IMR-90 (cell line): Measurements from ENCODE around the gene KRTAP4-8. TPM values are rescaled to one million over a fixed set of nuclear protein-coding genes. Genes with fewer than 3 reads are reported as not detected.
A peak's percentile ranks its signal among the peaks of the same experiment; 100 is the strongest.

Experiments
- ATAC-seq: fragments of 200-7000 bp; cut with Tn5 transposase; 2 replicates; pipeline ENCODE4 v1.9.1; 2020; ENCODE audit warnings: low read depth, mild to moderate bottlenecking, moderate library complexity
- BruUV-seq: library from RNA; stranded (reverse); fragments of 400-500 nt; replicated peaks from 2 replicates; lab custom pipeline; 2021; lab: Mats Ljungman, UMichigan
- CTCF ChIA-PET: fragments of 300-600 bp; formaldehyde crosslinking; extraction: SDS; loops from one replicate; lab custom pipeline; 2021; ENCODE audit warnings: antibody characterized with exemption; lab: Yijun Ruan, JAX
- POLR2A ChIA-PET: fragments of 300-600 bp; sonication (Branson Sonifier 250); formaldehyde crosslinking; loops from one replicate; lab custom pipeline; 2022; ENCODE audit warnings: antibody characterized with exemption; ENCODE audit not compliant: unreplicated experiment; lab: Charles Lee
- DNase-seq: peaks from one replicate; pipeline ENCODE4 v3.0.0; 2013
- H2AFZ ChIP-seq: replicated peaks from 2 replicates; pipeline ENCODE3; 2013; ENCODE audit warnings: low read length, mild to moderate bottlenecking; ENCODE audit not compliant: poor library complexity
- H2AK5ac ChIP-seq: 2 replicates; pipeline ENCODE4 v1.6.1; 2013; ENCODE audit warnings: low read depth, low read length, inconsistent platforms
- H2AK9ac ChIP-seq: replicated peaks from 2 replicates; pipeline ENCODE3; 2013; ENCODE audit warnings: mild to moderate bottlenecking, low read depth, low read length, moderate library complexity; ENCODE audit not compliant: poor library complexity
- H2BK120ac ChIP-seq: 2 replicates; pipeline ENCODE4 v1.6.1; 2013; ENCODE audit warnings: low read depth, low read length, inconsistent platforms
- H2BK15ac ChIP-seq: 3 replicates; pipeline ENCODE4 v1.6.1; 2013; ENCODE audit warnings: low read depth, low read length, inconsistent platforms
- H2BK20ac ChIP-seq: 2 replicates; pipeline ENCODE4 v1.6.1; 2013; ENCODE audit warnings: low read depth, mild to moderate bottlenecking, inconsistent platforms, low read length, moderate library complexity
- H2BK5ac ChIP-seq: 2 replicates; pipeline ENCODE4 v1.6.1; 2013; ENCODE audit warnings: mild to moderate bottlenecking, low read depth, low read length, inconsistent platforms; ENCODE audit not compliant: poor library complexity, severe bottlenecking
- H3K14ac ChIP-seq: replicated peaks from 2 replicates; pipeline ENCODE4 v1.6.1; 2013; ENCODE audit warnings: low read depth, low read length, inconsistent platforms
- H3K18ac ChIP-seq: 2 replicates; pipeline ENCODE4 v1.6.1; 2013; ENCODE audit warnings: low read depth, low read length, control low read depth
- H3K23ac ChIP-seq: 2 replicates; pipeline ENCODE4 v1.6.1; 2013; ENCODE audit warnings: low read depth, low read length, inconsistent platforms
- H3K27ac ChIP-seq: 2 replicates; pipeline ENCODE4 v1.5.1; 2013; ENCODE audit warnings: mild to moderate bottlenecking, control low read depth, low read length; ENCODE audit not compliant: insufficient read depth
- H3K27me3 ChIP-seq: 2 replicates; pipeline ENCODE4 v1.6.1; 2013; ENCODE audit warnings: low read length; ENCODE audit not compliant: control insufficient read depth, insufficient read depth
- H3K36me3 ChIP-seq: 2 replicates; pipeline ENCODE4 v1.6.1; 2013; ENCODE audit warnings: low read length, mixed read lengths; ENCODE audit not compliant: control insufficient read depth, insufficient read depth
- H3K4ac ChIP-seq: 2 replicates; pipeline ENCODE4 v1.6.1; 2013; ENCODE audit warnings: low read depth, low read length, inconsistent platforms
- H3K4me1 ChIP-seq: 2 replicates; pipeline ENCODE4 v1.6.1; 2013; ENCODE audit warnings: low read length, mixed read lengths; ENCODE audit not compliant: control insufficient read depth, insufficient read depth
- H3K4me2 ChIP-seq: 2 replicates; pipeline ENCODE4 v1.6.1; 2013; ENCODE audit warnings: low read depth, mild to moderate bottlenecking, control low read depth, low read length, moderate library complexity
- H3K4me3 ChIP-seq: 2 replicates; pipeline ENCODE4 v1.5.1; 2013; ENCODE audit warnings: low read depth, mild to moderate bottlenecking, control low read depth, low read length, moderate library complexity; ENCODE audit not compliant: insufficient read depth
- H3K56ac ChIP-seq: 2 replicates; pipeline ENCODE4 v1.6.1; 2013; ENCODE audit warnings: low read length, inconsistent platforms; ENCODE audit not compliant: insufficient read depth; ENCODE audit errors: extremely low read depth
- H3K79me1 ChIP-seq, 2 experiments: 2 replicates each; pipeline ENCODE4 v1.6.1; 2013; ENCODE audit warnings: low read length in 2 of 2, inconsistent platforms in 1 of 2, low read depth in 1 of 2
- H3K9ac ChIP-seq: 2 replicates; pipeline ENCODE4 v1.6.1; 2013; ENCODE audit warnings: low read depth, low read length, control low read depth
- H3K9me1 ChIP-seq: 2 replicates; pipeline ENCODE4 v1.6.1; 2013; ENCODE audit warnings: low read length, inconsistent platforms; ENCODE audit not compliant: insufficient read depth
- H3K9me3 ChIP-seq: 2 replicates; pipeline ENCODE4 v1.6.1; 2013; ENCODE audit warnings: low read length; ENCODE audit not compliant: control insufficient read depth, insufficient read depth
- H4K20me1 ChIP-seq: 2 replicates; pipeline ENCODE4 v1.6.1; 2013; ENCODE audit warnings: low read length, inconsistent platforms; ENCODE audit not compliant: insufficient read depth
- H4K5ac ChIP-seq: 2 replicates; pipeline ENCODE4 v1.6.1; 2013; ENCODE audit warnings: mild to moderate bottlenecking, low read depth, low read length, control low read depth
- H4K8ac ChIP-seq, 2 experiments: 2 replicates each; pipeline ENCODE4 v1.6.1; 2013; ENCODE audit warnings: low read depth in 2 of 2, low read length in 2 of 2, control low read depth in 1 of 2, inconsistent platforms in 1 of 2
- H4K91ac ChIP-seq: 2 replicates; pipeline ENCODE4 v1.6.1; 2013; ENCODE audit warnings: low read depth, low read length, inconsistent platforms; ENCODE audit not compliant: insufficient read depth
- CTCF ChIP-seq: conservative IDR thresholded peaks from 2 replicates; pipeline ENCODE4 v1.5.1; 2012; ENCODE audit warnings: mild to moderate bottlenecking, low read depth, low read length, improper control_type of control experiment
- MAFK ChIP-seq: IDR thresholded peaks from 2 replicates; pipeline ENCODE4 v1.6.1; 2012; ENCODE audit warnings: low read depth, low read length, improper control_type of control experiment
- WGBS, 2 experiments: methylation state at CpG; one replicate each; pipeline versions ENCODE4 v1.1.5 to v1.1.7; 2013; ENCODE audit warnings: missing lambda C conversion rate in 2 of 2; ENCODE audit not compliant: insufficient read length in 1 of 2; ENCODE audit errors: extremely low coverage in 2 of 2; 5-methylcytosine and 5-hydroxymethylcytosine counted together
- dilution Hi-C: fragments of 300-500 bp; cut with HindIII; formaldehyde crosslinking; loops from one replicate; pipeline ENCODE4 v1.14.3; 2018; ENCODE audit warnings: low sequenced_read_pairs; ENCODE audit not compliant: unreplicated experiment
- in situ Hi-C: fragments of 300-500 bp; cut with MboI; formaldehyde crosslinking; loops from 3 replicates; pipeline ENCODE4 v1.14.3; 2019; ENCODE audit warnings: low sequenced_read_pairs, inconsistent platforms, mixed read lengths
- intact Hi-C: fragments of 100-400 bp; cut with micrococcal nuclease; formaldehyde crosslinking; loops from 2 replicates; pipeline ENCODE4 v1.10.0; 2022
- polyA plus RNA-seq, 3 experiments: library from polyadenylated mRNA; depleted of rRNA; stranded (reverse); fragments of >200 nt; gene quantifications; 2 replicates each; pipeline ENCODE4 v1.2.3, GENCODE V29; 2012; ENCODE audit warnings: low replicate concordance in 1 of 3
- total RNA-seq: library from RNA; depleted of rRNA; stranded (reverse); fragments of >200 nt; gene quantifications from 2 replicates; pipeline ENCODE4 v1.2.3, GENCODE V29; 2012

The KRTAP4-8 gene
- total and polyA plus RNA-seq, 2 of the 4 experiments (the other 2 are of a cell fraction), result not detected

- Histone ChIP-seq H2AK9ac (no peak overlapping the region), H3K4me2 (no peak overlapping the region), H2BK5ac (peak overlapping the region; percentile 89), H2AK5ac (no peak overlapping the region), H3K4ac (peak overlapping the region; percentile 77; the same call in 1 of the 2 replicates), H3K4me1 (no peaks in the 10 kb centered on the region; the same call in 1 of the 2 replicates), H3K56ac (no peak overlapping the region), H4K91ac (no peak overlapping the region), H3K23ac (no peak overlapping the region), H4K20me1 (no peaks in the 10 kb centered on the region), H3K36me3 (no peaks in the 10 kb centered on the region), H3K9ac (no peak overlapping the region), H3K27ac (peak overlapping the region; percentile 35), H2BK120ac (peak overlapping the region; percentile 80), H3K9me3 (no peaks in the 10 kb centered on the region), H3K18ac (peak overlapping the region; percentile 98; the same call in 1 of the 2 replicates), H3K79me1 (no peaks in the 10 kb centered on the region), H4K8ac (peak overlapping the region; percentile 56 to 70; a peak in 2 of 4 replicates), H3K27me3 (no peaks in the 10 kb centered on the region), H2BK20ac (peak overlapping the region; percentile 61; the same call in 1 of the 2 replicates), H4K5ac (peak overlapping the region; percentile 95; the same call in 1 of the 2 replicates), H3K4me3 (no peak overlapping the region), H2AFZ (no peak overlapping the region), H3K14ac (peak overlapping the region; percentile 37; the same call in 1 of the 2 replicates), H3K9me1 (no peaks in the 10 kb centered on the region; the same call in 1 of the 2 replicates), H2BK15ac (peak overlapping the region; percentile 70; the same call in 1 of the 3 replicates)
- DNase-seq, result peak; percentile 35
- CTCF ChIA-PET, result no interaction called here
- dilution Hi-C loops (no loop called here), intact Hi-C loops (no loop called here), in situ Hi-C loops (no loop called here)
- WGBS, 2 experiments, result no CpG with 5 or more reads among the region's 4 CpGs
- POLR2A ChIA-PET, result no interaction called here
- BruUV-seq, result no TSS peak
- TF ChIP-seq MAFK (peak; percentile 78), CTCF (no peak)
- peak; percentile 31 for ATAC-seq
Measured at GRCh38 chr17:41082626-41083025, 15.3 kb downstream of the KRTAP4-8 start.
